HG03097 (cell line): ENCODE results near the gene DCAF6.
"Not testable (repeated sequence)": the region's sequence is repeated elsewhere in the genome, so short reads cannot be mapped to it uniquely, and the experiment has no call there.

Experiments used
- ATAC-seq: cut with Tn5 transposase; IDR thresholded peaks from one replicate; pipeline ENCODE4 v1.9.1; 2021; ENCODE audit not compliant: unreplicated experiment, low FRiP score

Gene DCAF6

GRCh38 chr1:168005529-168005928, 69.0 kb downstream of the DCAF6 start:
- no peak for ATAC-seq

GRCh38 chr1:168007691-168008090, 71.2 kb downstream of the DCAF6 start:
- no peak for ATAC-seq

GRCh38 chr1:168008595-168008994, 72.1 kb downstream of the DCAF6 start:
- ATAC-seq, result no peak

GRCh38 chr1:168009322-168009721, 72.8 kb downstream of the DCAF6 start:
- ATAC-seq, result no peak

DNA sequence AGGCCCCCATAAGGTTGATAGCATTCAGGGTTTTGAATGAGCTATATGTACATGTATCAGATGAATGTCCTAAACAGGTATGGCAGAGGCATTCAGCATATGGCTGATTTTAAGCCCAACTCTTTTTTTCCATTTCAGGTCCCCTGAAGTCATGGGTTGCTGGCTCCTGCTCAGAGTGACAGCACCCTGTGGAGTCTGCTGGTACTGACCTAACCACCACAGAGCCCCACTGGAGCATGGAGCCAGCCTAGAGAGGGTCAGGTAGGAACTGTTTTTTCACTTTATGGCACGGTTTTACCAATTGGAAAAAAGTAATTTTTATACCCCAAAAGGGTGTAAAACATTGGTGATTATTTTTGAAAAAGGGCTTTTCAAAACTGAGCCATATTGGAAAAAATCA, 82.9 kb downstream of the DCAF6 start:
- ATAC-seq, result no peak

- ATAC-seq, result no peak
Measured at GRCh38 chr1:168031198-168031597, 94.7 kb downstream of the DCAF6 start.

DNA sequence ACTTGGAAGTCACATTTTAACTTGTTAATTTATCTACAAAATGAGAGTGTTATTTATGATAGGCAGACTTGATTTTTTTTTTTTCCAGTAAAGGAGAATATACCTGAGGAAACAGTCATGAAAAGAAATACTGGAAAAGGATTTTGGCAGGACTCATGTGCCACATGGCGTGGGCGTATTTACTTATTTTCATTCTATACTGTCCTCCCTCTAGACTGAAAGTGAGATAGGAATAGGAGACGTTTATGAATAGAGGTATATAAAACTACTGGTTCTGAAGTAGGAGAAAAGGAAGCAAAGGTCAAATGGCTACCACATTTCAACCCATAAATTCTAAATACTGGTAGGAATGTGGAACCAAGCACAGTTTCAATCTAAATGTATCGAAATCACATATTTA, 95.1 kb downstream of the DCAF6 start:
- ATAC-seq, result no peak

GRCh38 chr1:168032029-168032428, 95.5 kb downstream of the DCAF6 start:
- ATAC-seq, result no peak

- no peak for ATAC-seq
Measured at GRCh38 chr1:168035345-168035744, 98.9 kb downstream of the DCAF6 start.

GRCh38 chr1:168042362-168042761, 105.9 kb downstream of the DCAF6 start:
- ATAC-seq, result no peak

- no peak for ATAC-seq
Measured at GRCh38 chr1:168045311-168045710, 108.8 kb downstream of the DCAF6 start.

- no peak for ATAC-seq
Measured at GRCh38 chr1:168050307-168050706, 113.8 kb downstream of the DCAF6 start.

- ATAC-seq, result no peak
Measured at GRCh38 chr1:168050880-168051279, 114.4 kb downstream of the DCAF6 start.

DNA sequence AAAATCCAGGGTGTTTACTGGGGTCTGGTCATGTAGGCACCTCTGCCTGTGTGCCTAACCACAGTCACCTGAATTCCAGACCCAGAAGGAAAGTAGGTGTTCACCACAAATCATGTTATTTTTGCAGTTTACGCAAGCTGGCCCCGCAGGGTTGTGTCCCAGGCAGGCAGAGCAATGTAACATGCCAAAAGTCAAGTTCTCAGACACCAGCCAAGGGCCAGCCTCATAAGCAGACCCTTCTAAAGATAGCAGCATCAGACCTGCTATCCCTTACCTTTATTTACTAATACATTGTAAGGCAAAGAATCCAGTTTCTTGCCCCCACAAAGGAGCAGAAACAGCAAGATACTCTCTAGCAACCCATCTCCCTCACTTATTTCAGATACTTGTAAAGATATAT, 117.2 kb downstream of the DCAF6 start:
- ATAC-seq, result no peak

GRCh38 chr1:168054117-168054516, 117.6 kb downstream of the DCAF6 start:
- no peak for ATAC-seq

DNA sequence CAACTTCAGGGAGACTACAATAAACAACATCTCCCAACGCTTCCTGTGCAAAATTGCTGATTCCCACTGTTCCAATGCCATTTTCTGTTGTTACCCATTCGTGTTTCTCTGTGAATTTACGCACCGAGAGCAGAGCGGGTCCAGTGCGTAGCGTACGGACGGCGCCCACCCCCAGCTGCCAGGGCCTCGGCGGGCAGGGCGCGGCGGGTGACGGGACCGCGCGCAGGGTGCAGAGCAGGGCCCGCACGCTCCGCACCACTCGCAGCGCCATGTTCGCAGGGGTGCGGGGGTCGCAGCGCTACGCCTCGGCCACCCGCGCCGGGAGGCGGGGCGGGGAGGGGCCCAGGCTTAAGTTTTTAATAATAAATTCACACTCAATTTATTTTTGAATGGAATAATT, 119.7 kb downstream of the DCAF6 start:
- not testable (repeated sequence) for ATAC-seq

DNA sequence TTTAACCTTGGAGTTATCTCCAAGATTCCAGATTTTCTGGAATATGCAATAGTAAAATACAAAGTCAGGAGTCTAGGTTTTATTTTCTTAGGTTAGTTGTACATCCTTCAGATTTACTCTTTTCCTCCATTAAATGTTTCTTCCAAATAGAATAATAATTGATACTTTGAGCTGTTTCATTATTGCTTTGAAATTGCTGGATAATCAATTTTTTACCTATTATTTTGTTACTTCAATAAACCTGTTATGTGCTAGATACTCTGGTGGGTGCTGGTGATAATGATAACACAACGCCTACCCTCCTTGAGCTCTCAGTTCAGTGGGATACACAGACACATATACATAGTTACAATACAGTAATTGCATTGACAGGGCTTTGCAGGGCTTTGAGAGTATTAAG, 120.9 kb downstream of the DCAF6 start:
- no peak for ATAC-seq

DNA sequence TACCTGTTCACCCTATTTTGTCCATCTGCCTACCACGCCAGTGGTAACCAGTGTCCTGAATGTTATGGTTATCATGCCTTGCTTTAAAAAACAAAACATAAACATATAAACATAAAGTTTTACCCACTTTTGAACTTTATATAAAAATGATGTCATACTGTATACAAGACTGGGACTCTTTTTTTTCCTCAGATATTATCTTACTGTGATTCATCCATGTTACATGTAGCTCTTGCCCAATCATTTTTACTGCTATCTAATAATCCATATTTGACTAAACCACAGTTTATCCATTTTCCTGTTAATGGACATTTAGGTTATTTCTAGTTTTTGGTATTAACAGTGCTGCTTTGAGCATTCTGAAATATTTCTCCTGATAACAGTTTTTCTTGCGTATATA, 121.4 kb downstream of the DCAF6 start:
- no peak for ATAC-seq

GRCh38 chr1:168064216-168064615, 127.7 kb downstream of the DCAF6 start:
- no peak for ATAC-seq

DNA sequence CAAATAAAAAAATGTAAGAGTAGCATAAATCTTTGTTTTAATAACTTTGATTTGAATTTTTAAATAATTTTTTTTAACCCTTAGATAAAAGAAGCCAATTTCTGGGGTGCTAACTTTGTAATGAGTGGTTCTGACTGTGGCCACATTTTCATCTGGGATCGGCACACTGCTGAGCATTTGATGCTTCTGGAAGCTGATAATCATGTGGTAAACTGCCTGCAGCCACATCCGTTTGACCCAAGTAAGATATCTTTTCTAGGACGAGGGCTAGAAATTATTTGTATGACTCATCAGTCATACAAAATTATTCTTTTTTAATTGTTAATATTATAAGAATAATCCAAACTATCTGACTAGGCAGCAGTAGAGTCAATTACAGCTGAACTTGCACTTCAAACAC, 129.0 kb downstream of the DCAF6 start:
- ATAC-seq, result no peak

DNA sequence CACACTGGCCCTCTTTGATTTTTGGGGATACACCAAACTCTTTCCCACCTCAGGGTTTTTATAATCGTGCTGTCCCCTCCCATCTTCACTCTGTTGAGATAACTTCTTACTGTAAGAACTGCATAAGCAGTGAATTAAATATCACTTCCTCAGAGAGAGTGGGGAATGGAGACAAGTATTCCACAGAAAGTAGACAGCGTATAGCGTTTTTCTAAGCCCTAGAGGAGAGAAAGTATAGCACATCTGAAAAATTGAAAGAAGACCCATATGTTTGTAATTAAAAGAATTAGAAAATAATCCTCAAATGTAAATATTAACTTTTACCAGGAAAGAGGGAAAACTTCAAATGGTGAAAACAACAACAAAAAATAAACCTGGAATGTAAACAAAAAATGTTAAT, 132.9 kb downstream of the DCAF6 start:
- no peak for ATAC-seq

- no peak for ATAC-seq
Measured at GRCh38 chr1:168079761-168080160, 143.3 kb downstream of the DCAF6 start.

DNA sequence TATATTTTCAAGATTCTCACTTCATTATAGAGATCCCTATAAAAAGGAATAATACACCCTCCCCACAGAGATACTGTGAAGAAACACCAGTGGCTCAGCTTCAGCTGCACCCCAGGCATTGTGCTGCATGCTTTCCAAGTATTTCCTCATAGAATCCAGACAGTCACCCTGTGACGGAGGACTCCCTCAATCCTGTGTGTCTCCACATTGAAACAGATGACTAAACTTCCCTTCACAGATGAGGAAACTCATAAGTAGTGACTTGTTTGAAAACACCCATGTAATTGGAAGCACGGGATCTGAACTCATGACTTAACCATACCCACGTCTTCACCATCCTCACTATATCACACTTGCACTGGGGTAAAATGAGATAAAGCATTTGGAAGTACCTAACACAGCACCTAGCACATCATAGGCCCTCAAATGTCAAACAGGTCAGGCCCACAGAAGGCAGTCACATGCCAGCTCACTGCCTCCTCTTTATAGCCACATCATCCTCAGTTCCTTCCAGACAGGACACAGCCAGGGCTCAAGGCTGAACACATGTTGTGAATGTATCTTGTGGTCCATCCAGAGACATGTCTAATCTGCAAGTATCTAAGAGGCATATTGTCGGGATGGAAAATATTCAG, 145.0 kb downstream of the DCAF6 start:
- ATAC-seq, result no peak
